COLO668 (cell line): ENCODE measurements around the gene FBXO47.

ENCODE experiments used
- DNase-seq: peaks from one replicate; lab custom pipeline; 2025; ENCODE audit not compliant: unreplicated experiment; lab: John Stamatoyannopoulos, UW

Gene FBXO47

GRCh38 chr17:38906460-38907228 lies 60.6 kb downstream of the FBXO47 start:
- DNase-seq: no peak

GRCh38 chr17:38905375-38905774 lies 61.8 kb downstream of the FBXO47 start:
- DNase-seq: no peak

- no peak for DNase-seq
These were observed 62.3 kb downstream of the FBXO47 start for GRCh38 chr17:38904892-38905291.

- DNase-seq: no peak
These were observed 63.8 kb downstream of the FBXO47 start for GRCh38 chr17:38903404-38903803.

- DNase-seq: no peak
These were observed 66.1 kb downstream of the FBXO47 start for GRCh38 chr17:38900978-38901656.

DNA sequence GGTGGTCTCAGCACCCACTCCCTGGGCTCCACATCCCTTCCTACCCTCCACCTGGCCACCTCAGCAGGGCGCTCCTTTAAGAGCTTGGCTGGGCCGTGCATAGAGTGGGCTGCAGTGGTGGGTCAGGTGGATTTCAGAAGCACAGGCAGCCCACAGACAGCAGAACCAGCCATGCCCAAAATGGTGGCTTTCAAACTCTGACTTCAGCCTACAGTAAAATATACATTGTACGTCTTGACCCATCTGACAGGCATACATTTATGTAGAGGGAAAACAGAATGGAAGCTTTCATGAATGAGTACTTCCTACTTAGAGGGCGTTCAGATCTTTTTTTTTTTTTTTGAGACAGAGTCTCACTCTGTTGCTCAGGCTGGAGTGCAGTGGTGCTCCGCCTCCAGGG lies 67.8 kb downstream of the FBXO47 start:
- DNase-seq: no peak

- DNase-seq: no peak
These were observed 68.3 kb downstream of the FBXO47 start for GRCh38 chr17:38898812-38899348.

GRCh38 chr17:38898291-38898679 lies 68.9 kb downstream of the FBXO47 start:
- DNase-seq: no peak

DNA sequence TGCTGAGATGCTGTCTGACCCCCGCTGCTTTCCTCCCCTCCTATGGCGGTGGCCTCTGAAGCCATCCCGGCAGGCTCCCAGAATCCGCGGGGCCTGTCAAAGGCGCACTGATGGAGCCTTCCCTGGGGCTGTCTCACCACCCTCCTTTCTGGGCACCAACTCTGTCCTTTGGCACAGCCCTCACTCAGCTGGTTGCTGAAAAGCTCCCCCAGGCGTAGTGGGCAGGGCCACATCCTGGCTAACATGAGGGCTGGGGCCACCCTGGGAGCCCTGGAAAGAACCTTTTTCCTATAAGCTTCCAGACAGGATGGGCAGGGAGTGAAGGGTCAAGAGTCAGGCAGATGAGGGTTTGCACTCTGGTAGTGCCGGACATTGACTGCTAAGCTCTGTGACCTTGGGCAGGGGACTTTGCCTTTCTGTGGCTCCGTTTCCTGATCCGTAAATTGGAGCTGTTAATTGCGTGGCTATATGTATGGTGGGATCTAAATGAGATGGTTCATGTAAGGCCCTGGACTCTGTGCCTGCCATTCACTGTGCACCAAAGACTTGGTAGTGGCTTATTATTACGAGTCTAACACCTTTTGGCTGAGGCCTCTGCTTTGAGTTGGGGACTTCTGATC lies 69.4 kb downstream of the FBXO47 start:
- DNase-seq: no peak

DNA sequence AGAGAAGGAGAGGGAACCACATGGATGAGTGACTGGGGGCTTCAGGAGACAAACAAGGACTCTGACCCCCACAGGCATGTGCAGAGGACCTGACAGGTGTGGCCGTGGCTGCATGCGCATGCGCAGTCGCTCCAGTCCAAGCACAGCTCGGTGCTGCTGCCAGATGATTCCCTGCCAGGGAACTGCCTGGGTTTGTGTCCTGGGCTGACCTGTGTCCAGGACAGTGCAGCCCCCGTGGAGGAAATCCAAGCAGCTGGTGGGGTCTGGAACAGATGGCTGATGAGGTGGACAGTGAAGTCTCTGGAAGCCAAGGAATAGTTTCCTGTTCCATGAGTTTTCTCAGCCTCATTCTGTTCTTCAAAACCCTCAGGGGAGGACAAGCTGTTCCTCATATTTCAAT lies 70.0 kb downstream of the FBXO47 start:
- no peak for DNase-seq

GRCh38 chr17:38896346-38896954 lies 70.8 kb downstream of the FBXO47 start:
- DNase-seq: no peak

DNA sequence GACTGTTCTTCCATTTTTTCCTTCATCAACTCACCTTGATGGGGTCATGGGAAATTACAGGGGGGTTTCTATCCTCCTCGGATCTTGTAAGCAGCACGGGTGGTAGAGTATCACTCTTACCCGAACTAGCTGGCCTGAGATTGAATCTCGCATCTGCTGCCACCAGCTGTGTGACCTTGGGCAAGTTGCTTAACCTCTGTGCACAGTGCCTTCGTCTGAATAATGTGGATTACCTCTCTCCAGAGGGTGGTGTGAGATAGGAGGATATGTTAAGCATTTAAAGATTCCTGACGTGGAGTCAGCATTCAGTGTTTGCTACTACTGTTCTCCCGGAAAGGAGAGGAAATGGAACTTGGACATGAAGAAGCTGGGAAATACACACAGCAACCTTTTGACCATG lies 72.9 kb downstream of the FBXO47 start:
- DNase-seq: no peak

DNA sequence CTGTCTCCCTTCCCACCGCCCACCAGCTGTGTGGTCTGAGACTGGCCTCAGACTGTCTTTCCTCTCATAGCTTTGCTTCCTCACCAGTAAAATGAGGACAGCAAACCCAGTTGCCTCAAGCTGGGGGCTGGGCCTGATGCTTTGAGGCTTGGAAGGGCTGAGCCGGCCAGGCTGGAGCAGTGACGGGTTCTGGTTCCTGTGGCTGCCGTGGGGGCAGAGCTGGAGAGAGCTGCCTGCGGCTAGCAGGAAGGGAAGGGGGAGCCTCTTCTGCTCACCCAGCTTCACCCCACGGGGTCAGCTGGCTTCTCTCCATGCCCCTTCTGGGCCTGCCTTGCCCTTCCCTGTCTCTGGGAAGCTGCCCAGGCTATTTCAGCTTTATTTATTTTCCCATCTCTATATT lies 73.6 kb downstream of the FBXO47 start:
- no peak for DNase-seq

GRCh38 chr17:38893113-38893512 lies 74.1 kb downstream of the FBXO47 start:
- DNase-seq: no peak

DNA sequence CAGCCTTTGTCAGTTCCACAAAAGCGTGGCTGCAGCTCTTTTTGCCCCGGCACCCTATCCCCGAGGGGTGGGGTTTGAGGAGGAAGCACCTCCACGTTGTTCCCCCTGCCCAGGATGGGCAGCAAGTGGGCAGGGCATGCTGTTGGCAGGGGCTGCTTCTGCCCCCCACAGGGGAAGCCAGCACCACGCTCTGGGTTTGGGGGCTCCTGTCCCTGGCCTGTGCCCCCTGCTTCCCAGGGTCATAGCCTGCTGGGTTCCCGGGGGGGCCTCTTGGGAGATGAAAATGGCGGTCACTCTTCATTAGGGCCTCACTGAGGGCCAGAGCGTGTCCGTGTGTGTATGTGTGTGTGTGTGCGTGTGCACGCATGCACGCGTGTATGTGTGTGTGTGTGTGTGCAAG lies 74.6 kb downstream of the FBXO47 start:
- no peak for DNase-seq

DNA sequence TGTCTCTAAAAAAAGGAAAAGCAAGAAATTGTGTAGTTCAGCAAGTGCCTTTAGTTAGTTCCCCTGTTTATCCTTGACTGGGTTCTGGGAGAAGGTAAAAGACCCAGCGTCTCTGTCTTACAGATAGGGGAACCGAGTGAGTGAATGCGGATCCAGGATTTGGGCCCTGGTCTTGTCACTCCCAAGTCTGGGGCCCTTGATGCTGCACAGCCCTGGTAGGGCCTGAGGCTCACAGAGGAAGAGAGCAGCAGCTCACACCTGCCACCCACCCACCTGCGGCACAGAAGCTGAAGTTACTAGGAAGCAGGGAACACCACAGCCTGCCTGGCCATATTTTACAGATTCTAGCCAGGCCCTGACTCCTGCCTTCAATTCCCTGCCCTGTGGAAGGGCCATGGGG lies 75.1 kb downstream of the FBXO47 start:
- no peak for DNase-seq

- DNase-seq: no peak
These were observed 75.8 kb downstream of the FBXO47 start for GRCh38 chr17:38891441-38891840.

DNA sequence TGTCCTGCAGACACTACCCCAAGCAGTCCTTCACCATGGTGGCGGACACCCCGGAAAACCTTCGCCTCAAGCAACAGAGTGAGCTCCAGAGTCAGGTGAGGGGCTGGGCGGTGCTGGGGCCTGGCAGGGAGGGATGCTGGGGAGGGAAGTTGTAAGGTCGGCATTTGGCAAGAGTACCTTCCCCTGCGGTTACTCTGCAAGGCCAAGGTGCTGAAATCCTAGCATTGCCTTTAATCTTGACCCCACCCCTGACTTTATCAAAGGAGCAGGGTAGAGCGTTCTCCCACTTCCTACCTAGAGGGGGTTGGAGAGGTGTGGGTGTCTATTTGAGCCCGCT lies 76.8 kb downstream of the FBXO47 start:
- no peak for DNase-seq

- DNase-seq: no peak
These were observed 77.3 kb downstream of the FBXO47 start for GRCh38 chr17:38889745-38890409.

- DNase-seq: no peak
These were observed 78.4 kb downstream of the FBXO47 start for GRCh38 chr17:38888842-38889241.

DNA sequence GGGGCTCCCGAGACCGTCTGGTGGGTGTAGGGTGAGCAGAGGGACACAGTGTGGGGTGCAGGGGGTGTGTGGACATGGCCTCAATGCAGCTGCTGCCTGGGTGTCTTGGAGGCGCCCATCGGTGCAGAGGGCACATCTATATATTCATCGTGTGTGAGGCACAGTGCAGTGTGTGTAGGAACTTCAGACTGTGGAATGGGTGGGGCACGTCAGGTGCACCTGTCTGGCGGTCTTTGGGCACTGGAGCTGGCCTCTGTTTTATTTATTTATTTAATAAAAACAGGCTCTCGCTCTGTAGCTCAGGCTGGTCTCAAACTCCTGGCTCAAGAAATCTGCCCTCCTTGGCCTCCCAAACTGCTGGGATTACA lies 80.6 kb downstream of the FBXO47 start:
- no peak for DNase-seq
